ENCODE measurements around the gene WNT7A. TPM values are rescaled to one million over a fixed set of nuclear protein-coding genes. Genes with fewer than 3 reads are reported as not detected.
A peak's percentile ranks its signal among the peaks of the same experiment; 100 is the strongest.
"Not testable (repeated sequence)": the region's sequence is repeated elsewhere in the genome, so short reads cannot be mapped to it uniquely, and the experiment has no call there.

WNT7A gene
- total RNA-seq (2014; rRNA removed; shearing (Covaris generic)) (not detected in 2 replicates), polyA plus RNA-seq (2016; fragmentation: Nextera tagmentation; extraction: Ambion mirVana) (not detected in 2 replicates)

DNA sequence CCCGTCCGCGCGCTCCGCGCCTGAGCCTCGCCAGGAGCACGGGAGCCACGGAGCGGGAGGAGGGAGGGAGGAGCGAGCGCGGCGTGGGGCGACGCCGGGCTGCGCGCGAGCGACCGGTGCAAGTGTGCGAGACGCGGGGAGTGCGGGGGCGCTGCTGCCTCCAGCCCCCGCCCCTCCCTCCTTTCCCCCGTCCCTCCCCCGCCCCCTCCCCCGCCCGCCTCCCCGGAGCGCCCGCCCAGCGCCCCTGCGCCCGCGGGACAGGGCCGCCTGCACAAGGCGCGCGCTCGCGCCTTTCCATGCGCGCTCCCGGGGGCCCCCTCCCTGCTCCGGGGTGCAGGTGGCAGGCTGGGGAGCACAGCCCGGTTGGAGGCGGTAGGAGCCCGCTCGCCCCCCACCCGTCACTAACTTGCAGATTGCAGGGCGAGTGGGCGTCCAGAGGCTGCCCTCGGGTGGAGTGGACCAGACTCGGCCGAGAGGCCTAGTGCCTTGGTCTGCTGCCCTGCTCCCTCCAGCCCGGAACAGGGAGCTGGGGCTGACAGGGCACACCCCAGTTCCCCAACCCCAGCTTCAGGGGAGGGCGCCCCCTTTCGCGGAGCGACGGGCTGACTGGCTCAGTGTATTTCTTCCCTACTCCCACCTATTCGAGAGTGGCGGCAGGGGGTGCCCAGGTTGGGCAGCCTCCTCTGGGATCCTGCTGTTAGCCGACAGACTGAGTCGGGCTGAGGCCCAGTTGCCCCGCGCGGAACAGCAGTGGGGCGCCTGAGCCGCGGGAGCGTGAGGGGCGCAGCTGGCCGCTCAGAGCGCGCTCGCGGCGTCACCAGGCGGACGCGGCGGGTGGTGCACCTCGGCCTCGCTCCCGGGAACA is at the start of gene WNT7A:
TSS of gene WNT7A (minus strand) at position 126 of the 865 bp plus-strand sequence. CDS start 255 bp downstream, outside the sequence.
- Histone ChIP-seq H3K4me2 (ENCODE audit: unreplicated experiment) (no peak within 1 kb of the TSS), H3K79me2 (ENCODE audit: insufficient read depth) (no peaks in the 10 kb centered on the region), H3K4me3 (0 out of 2 replicates have a peak within 1 kb of the TSS, but pooled peaks have one; percentile 23), H3K9ac (no peak within 1 kb of the TSS), H3F3A (ENCODE audit: insufficient read depth) (no peaks in the 10 kb centered on the region), H2AFZ (no peak within 1 kb of the TSS), H3K9me2 (ENCODE audit: insufficient read depth) (no peaks in the 10 kb centered on the region), H4K20me1 (ENCODE audit: insufficient read depth) (no peaks in the 10 kb centered on the region), H3K36me3 (ENCODE audit: low read depth) (no peaks in the 10 kb centered on the region), H3K4me1 (ENCODE audit: insufficient read depth) (no peaks in the 10 kb centered on the region), H3K27ac (no peak within 1 kb of the TSS), H3K27me3 (replicated peaks; ENCODE audit: insufficient read depth) (peaks cover 83% of the 10 kb centered on the region), H3K9me3 (ENCODE audit: low read depth) (no peaks in the 10 kb centered on the region)
- in situ Hi-C loops (cut with MboI): loop anchor here (25.0 kb wide), 1 partner anchor 393 kb away; the partner anchor contains the start of gene HDAC11
- WGBS, 2 experiments (ENCODE audit: low coverage in 1 of 2, low lambda C conversion rate in 2 of 2, missing lambda C conversion rate in 2 of 2): 3 to 4% methylated on average over 64 to 76 of the region's 90 CpGs
- TF ChIP-seq EZH2phosphoT487 (IDR thresholded peaks at IDR 0.05; ENCODE audit: insufficient read depth, low read depth) (no peak), EZH2 (IDR thresholded peaks at IDR 0.05; ENCODE audit: insufficient read depth, poor library complexity, severe bottlenecking) (no peak)
- peak; percentile 46 for DNase-seq

DNA sequence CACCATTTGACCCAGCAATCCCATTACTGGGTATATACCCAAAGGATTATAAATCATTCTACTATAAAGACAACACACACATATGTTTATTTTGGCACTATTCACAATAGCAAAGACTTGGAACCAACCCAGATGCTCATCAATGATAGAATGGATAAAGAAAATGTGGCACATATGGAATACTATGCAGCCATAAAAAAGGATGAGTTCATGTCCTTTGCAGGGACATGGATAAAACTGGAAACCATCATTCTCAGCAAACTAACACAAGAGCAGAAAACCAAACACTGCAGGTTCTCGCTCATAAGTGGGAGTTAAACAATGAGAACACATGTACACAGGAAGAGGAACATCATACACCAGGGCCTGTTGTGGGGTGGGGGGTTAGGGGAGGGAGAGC is 48.9 kb upstream of the WNT7A start:
- H3K9me3 ChIP-seq (ENCODE audit: low read depth); H4K20me1 ChIP-seq (ENCODE audit: insufficient read depth); H3K4me2 ChIP-seq (ENCODE audit: unreplicated experiment); H3F3A ChIP-seq (ENCODE audit: insufficient read depth); in situ Hi-C loops (cut with MboI); H2AFZ ChIP-seq; DNase-seq; H3K9ac ChIP-seq; H3K9me2 ChIP-seq (ENCODE audit: insufficient read depth); H3K36me3 ChIP-seq (ENCODE audit: low read depth); H3K27ac ChIP-seq; H3K79me2 ChIP-seq (ENCODE audit: insufficient read depth); H3K4me3 ChIP-seq; H3K27me3 ChIP-seq (replicated peaks; ENCODE audit: insufficient read depth); H3K4me1 ChIP-seq (ENCODE audit: insufficient read depth): not testable (repeated sequence)
- WGBS, 2 experiments (ENCODE audit: low coverage in 1 of 2, low lambda C conversion rate in 2 of 2, missing lambda C conversion rate in 2 of 2): 68 to 79% methylated on average over 1 of the region's 1 CpG

DNA sequence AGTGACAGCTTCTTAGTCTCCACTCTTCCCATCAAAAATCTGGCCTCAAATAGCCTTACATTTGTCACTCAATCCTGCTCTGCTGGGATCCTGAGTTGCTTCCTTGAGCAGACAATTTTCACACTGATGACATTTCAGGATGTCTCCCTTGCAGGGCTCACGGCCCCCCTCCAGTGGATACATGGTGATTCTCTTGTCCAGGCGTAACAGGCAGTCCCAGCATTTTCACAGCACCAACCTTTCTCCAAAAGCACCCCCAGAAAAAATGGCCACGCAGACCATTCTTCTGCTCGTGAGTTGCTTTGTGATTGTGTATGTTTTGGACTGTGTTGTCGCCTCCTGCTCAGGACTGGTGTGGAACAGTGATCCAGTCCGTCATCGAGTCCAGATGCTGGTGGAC is 47.4 kb upstream of the WNT7A start:
- DNase-seq: peak; percentile 24
- WGBS, 2 experiments (ENCODE audit: low coverage in 1 of 2, low lambda C conversion rate in 2 of 2, missing lambda C conversion rate in 2 of 2): 31% methylated on average over 7 of the region's 7 CpGs

DNA sequence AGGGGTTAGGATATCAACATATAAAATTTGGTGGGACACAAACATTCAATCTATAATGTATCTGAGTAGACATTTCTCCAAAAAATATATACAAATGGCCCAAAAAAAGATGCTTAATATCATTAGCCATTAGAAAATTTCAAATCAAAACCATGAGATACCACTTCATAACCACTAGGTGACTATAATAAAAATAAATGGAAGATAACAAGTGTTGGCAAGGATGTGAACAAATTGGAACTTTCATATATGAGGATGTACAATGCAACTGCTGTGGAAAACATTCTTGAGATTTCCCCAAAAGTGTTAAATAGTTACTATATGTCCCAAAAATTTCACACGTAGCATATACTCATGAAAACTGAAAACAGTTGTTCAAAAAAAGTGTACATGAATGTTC is 36.5 kb upstream of the WNT7A start:
- TF ChIP-seq EZH2phosphoT487 (IDR thresholded peaks at IDR 0.05; ENCODE audit: insufficient read depth, low read depth): no peak
- no peak for TF ChIP-seq EZH2 (IDR thresholded peaks at IDR 0.05; ENCODE audit: insufficient read depth, poor library complexity, severe bottlenecking)
- Histone ChIP-seq H3K4me3 (no peak overlapping the region), H3K4me1 (ENCODE audit: insufficient read depth) (no peaks in the 10 kb centered on the region), H3K27ac (no peak overlapping the region), H2AFZ (no peak overlapping the region), H3K4me2 (ENCODE audit: unreplicated experiment) (no peak overlapping the region), H3K9ac (no peak overlapping the region), H3K27me3 (replicated peaks; ENCODE audit: insufficient read depth) (no peaks in the 10 kb centered on the region), H3K9me2 (ENCODE audit: insufficient read depth) (no peaks in the 10 kb centered on the region), H3F3A (ENCODE audit: insufficient read depth) (no peaks in the 10 kb centered on the region), H3K9me3 (ENCODE audit: low read depth) (no peaks in the 10 kb centered on the region), H4K20me1 (ENCODE audit: insufficient read depth) (no peaks in the 10 kb centered on the region), H3K79me2 (ENCODE audit: insufficient read depth) (no peaks in the 10 kb centered on the region), H3K36me3 (ENCODE audit: low read depth) (no peaks in the 10 kb centered on the region)
- DNase-seq: no peak
- in situ Hi-C loops (cut with MboI): no loop called here
- WGBS, 2 experiments (ENCODE audit: low coverage in 1 of 2, low lambda C conversion rate in 2 of 2, missing lambda C conversion rate in 2 of 2): 13 to 24% methylated on average over 1 of the region's 1 CpG

More for the DNA sequence above, 47.4 kb upstream of the WNT7A start:
- Histone ChIP-seq H3K79me2 (ENCODE audit: insufficient read depth) (no peaks in the 10 kb centered on the region), H3K4me1 (ENCODE audit: insufficient read depth) (no peaks in the 10 kb centered on the region), H3K9me3 (ENCODE audit: low read depth) (no peaks in the 10 kb centered on the region), H3K9ac (no peak overlapping the region), H3K4me3 (no peak overlapping the region), H4K20me1 (ENCODE audit: insufficient read depth) (no peaks in the 10 kb centered on the region), H3K9me2 (ENCODE audit: insufficient read depth) (no peaks in the 10 kb centered on the region), H3K4me2 (ENCODE audit: unreplicated experiment) (no peak overlapping the region), H3K27me3 (replicated peaks; ENCODE audit: insufficient read depth) (no peaks in the 10 kb centered on the region), H3K27ac (no peak overlapping the region), H3K36me3 (ENCODE audit: low read depth) (no peaks in the 10 kb centered on the region), H3F3A (ENCODE audit: insufficient read depth) (no peaks in the 10 kb centered on the region), H2AFZ (no peak overlapping the region)
- no peak for TF ChIP-seq EZH2phosphoT487 (IDR thresholded peaks at IDR 0.05; ENCODE audit: insufficient read depth, low read depth)
- TF ChIP-seq EZH2 (IDR thresholded peaks at IDR 0.05; ENCODE audit: insufficient read depth, poor library complexity, severe bottlenecking): no peak
- in situ Hi-C loops (cut with MboI): no loop called here
